ENCODE measurements around the gene WDR53. TPM values are rescaled to one million over a fixed set of nuclear protein-coding genes. Genes with fewer than 3 reads are reported as not detected.
A peak's percentile ranks its signal among the peaks of the same experiment; 100 is the strongest.
"Not testable (repeated sequence)": the region's sequence is repeated elsewhere in the genome, so short reads cannot be mapped to it uniquely, and the experiment has no call there.

WDR53 gene
- total RNA-seq, 1 donor from 2014 or later: 10.0 TPM

DNA sequence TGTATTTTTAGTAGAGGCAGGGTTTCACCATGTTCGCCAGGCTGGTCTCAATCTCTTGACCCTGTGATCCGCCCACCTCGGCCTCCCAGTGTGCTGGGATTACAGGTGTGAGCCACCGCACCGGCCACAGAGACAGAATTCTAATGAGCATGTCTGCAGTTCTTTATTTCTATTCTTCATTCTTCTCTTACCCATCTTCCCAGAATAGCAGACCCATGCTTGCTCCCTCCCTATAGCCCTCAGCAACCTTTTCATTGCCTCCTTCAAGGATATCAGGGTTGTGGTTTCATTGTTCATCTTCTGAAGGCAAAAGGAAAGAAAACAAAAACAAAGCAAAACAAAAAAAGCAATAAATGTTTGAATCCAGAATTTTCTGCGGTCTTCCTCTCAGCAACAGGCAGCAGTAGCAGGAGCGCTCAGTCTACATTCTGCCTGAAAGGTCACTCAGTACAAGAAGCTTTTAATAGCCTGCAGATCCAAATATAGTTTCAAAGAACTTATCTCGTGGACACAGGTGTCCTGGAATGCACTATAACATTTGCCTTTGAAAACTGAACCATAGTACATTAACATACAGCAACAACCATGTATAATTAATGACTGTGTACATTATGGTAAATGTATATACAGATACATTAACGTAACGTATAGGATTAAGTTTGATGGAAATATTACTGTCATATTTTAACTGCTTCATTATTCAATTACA, 53.3 kb downstream of the WDR53 start, which contains the start of gene SMCO1:
SMCO1 (minus strand) TSS at position 434 of the 709 bp plus-strand sequence; CDS start at position 297, 137 bp downstream.
- no peaks in the 10 kb centered on the region for H3K36me3 ChIP-seq
- no peaks in the 10 kb centered on the region for H3K27me3 ChIP-seq (ENCODE audit: low read depth)
- H3K27ac ChIP-seq (replicated peaks): peak within 1 kb of the TSS; percentile 89
- H3K4me3 ChIP-seq: peak within 1 kb of the TSS; percentile 61
- no peak for DNase-seq
- TF ChIP-seq, protein P1, sequence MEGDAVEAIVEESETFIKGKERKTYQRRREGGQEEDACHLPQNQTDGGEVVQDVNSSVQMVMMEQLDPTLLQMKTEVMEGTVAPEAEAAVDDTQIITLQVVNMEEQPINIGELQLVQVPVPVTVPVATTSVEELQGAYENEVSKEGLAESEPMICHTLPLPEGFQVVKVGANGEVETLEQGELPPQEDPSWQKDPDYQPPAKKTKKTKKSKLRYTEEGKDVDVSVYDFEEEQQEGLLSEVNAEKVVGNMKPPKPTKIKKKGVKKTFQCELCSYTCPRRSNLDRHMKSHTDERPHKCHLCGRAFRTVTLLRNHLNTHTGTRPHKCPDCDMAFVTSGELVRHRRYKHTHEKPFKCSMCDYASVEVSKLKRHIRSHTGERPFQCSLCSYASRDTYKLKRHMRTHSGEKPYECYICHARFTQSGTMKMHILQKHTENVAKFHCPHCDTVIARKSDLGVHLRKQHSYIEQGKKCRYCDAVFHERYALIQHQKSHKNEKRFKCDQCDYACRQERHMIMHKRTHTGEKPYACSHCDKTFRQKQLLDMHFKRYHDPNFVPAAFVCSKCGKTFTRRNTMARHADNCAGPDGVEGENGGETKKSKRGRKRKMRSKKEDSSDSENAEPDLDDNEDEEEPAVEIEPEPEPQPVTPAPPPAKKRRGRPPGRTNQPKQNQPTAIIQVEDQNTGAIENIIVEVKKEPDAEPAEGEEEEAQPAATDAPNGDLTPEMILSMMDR (IDR thresholded peaks at IDR 0.05; ENCODE audit: borderline replicate concordance): no peak
- H3K9me3 ChIP-seq (replicated peaks): peaks cover 25% of the 10 kb centered on the region
- peaks cover 11% of the 10 kb centered on the region for H3K4me1 ChIP-seq
- intact Hi-C loops (cut with micrococcal nuclease): loop anchor here (10.0 kb wide), 1 partner anchor 260 kb away; no protein-coding TSS in a partner anchor

DNA sequence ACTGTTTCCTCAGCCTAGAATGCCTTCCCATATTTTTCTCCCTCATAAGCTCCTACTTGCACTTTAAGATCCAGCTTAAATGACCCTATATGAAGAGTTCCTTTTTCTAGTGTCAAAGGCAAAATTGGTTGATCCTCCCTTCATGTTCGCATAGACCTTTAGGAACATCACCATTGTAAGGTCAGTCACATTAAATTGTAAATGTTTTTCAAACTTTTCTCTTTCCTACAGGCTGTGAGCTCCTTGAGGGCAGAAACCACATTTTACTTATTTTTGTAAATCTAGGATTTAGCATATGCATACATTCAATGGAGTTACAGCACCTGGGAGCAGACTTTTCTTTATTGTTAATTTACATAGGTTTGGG, 54.0 kb downstream of the WDR53 start:
- no peaks in the 10 kb centered on the region for H3K27me3 ChIP-seq (ENCODE audit: low read depth)
- H3K9me3 ChIP-seq (replicated peaks): peaks cover 17% of the 10 kb centered on the region
- TF ChIP-seq, protein P1 (IDR thresholded peaks at IDR 0.05; ENCODE audit: borderline replicate concordance): no peak
- intact Hi-C loops (cut with micrococcal nuclease): loop anchor here (10.0 kb wide), 1 partner anchor 260 kb away; no protein-coding TSS in a partner anchor
- H3K27ac ChIP-seq (replicated peaks): peak overlapping the region; percentile 89
- no peak for DNase-seq
- H3K4me1 ChIP-seq: peaks cover 11% of the 10 kb centered on the region
- H3K36me3 ChIP-seq: no peaks in the 10 kb centered on the region
- H3K4me3 ChIP-seq: peak overlapping the region; percentile 61

DNA sequence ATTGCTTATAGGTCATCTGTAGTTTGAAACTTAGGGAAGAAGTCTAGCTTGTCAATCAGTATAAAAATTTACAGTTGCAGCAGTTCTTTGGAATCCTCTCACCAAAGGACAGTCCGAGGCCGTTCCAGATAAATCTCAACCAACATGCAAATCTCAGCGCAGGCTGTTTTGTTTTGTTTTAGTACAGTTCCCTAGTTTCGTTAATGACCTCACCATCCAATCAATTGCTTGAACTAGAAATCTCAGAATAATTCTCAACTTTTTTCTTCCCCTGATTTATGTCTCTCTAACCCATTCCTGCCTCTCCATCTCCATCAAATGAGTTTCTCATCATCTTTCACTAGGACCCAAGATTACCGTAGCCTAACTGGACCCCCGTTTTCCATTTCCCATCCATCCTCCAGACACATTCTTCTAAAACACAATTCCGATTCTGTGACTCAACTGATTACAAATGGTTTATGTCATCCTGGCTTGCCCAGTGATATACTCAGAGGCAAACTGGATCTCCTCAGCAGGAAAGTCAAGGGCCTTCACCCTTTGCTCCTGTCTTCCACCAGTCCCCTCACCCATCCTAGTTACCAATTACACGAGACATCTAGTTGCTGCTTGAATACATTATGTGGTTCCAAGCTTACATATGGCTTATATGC, 54.5 kb downstream of the WDR53 start:
- Histone ChIP-seq H3K27me3 (ENCODE audit: low read depth) (no peaks in the 10 kb centered on the region), H3K36me3 (no peaks in the 10 kb centered on the region), H3K9me3 (replicated peaks) (peaks cover 12% of the 10 kb centered on the region), H3K4me3 (peak overlapping the region; percentile 61), H3K4me1 (peaks cover 11% of the 10 kb centered on the region), H3K27ac (replicated peaks) (peak overlapping the region; percentile 89)
- DNase-seq: no peak
- intact Hi-C loops (cut with micrococcal nuclease): loop anchor here (10.0 kb wide), 1 partner anchor 259 kb away; no protein-coding TSS in a partner anchor
- TF ChIP-seq, protein P1 (IDR thresholded peaks at IDR 0.05; ENCODE audit: borderline replicate concordance): no peak

DNA sequence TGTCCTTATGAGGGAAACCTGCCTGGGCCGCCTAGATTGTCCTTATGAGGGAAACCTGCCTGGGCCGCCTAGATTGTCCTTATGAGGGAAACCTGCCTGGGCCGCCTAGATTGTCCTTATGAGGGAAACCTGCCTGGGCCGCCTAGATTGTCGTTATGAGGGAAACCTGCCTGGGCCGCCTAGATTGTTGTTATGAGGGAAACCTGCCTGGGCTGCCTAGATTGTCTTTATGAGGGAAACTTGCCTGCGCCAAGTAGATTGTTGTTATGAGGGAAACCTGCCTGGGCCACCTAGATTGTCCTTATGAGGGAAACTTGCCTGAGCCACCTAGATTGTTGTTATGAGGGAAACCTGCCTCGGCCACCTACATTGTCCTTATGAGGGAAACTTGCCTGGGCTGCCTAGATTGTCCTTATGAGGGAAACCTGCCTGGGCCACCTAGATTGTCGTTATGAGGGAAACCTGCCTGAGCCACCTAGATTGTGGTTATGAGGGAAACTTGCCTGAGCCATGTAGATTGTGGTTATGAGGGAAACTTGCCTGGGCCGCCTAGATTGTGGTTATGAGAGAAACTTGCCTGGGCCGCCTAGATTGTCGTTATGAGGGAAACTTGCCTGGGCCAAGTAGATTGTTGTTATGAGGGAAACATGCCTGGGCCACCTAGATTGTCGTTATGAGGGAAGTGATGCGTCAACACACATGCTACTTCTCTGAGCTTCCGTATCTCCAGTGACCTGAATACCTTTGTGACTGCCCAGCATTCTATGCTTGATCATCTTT, 56.5 kb downstream of the WDR53 start:
- H3K27ac ChIP-seq (replicated peaks); H3K27me3 ChIP-seq (ENCODE audit: low read depth); H3K9me3 ChIP-seq (replicated peaks); H3K4me3 ChIP-seq; DNase-seq: not testable (repeated sequence)
- Histone ChIP-seq H3K4me1 (peaks cover 11% of the 10 kb centered on the region), H3K36me3 (peaks cover 14% of the 10 kb centered on the region)
- intact Hi-C loops (cut with micrococcal nuclease): loop anchor here (10.0 kb wide), 1 partner anchor 257 kb away; no protein-coding TSS in a partner anchor

DNA sequence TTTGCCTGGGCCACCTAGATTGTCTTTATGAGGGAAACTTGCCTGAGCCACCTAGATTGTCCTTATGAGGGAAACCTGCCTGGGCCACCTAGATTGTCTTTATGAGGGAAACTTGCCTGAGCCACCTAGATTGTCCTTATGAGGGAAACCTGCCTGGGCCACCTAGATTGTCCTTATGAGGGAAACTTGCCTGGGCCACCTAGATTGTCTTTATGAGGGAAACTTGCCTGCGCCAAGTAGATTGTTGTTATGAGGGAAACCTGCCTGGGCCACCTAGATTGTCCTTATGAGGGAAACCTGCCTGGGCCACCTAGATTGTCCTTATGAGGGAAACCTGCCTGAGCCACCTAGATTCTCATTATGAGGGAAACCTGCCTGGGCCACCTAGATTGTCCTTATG, 57.2 kb downstream of the WDR53 start:
- H3K27me3 ChIP-seq (ENCODE audit: low read depth); H3K4me3 ChIP-seq; H3K4me1 ChIP-seq; H3K27ac ChIP-seq (replicated peaks); DNase-seq: not testable (repeated sequence)
- Histone ChIP-seq H3K36me3 (peaks cover 21% of the 10 kb centered on the region), H3K9me3 (replicated peaks) (peaks cover 13% of the 10 kb centered on the region)
- intact Hi-C loops (cut with micrococcal nuclease): loop anchor here (10.0 kb wide), 1 partner anchor 256 kb away; no protein-coding TSS in a partner anchor

DNA sequence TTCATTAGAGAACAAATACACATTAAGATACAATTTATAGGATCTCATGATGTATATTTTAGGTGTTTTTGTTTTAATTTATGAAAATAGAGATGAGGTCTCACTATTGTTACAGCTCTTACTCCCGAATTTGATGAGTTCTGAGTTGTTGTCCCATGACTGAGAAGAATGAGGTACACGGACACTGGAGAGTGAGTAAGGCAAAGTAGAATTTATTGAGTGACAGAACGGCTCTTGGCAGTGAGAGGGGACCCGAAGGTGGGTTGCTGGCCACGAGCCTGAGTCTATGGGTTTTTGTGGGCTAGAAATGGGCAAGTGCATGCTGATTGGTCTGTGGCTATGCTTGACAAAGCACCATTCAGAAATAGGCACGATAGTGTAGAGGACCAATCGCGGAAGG, 61.7 kb downstream of the WDR53 start:
- Histone ChIP-seq H3K9me3 (replicated peaks) (peaks cover 13% of the 10 kb centered on the region), H3K4me3 (no peak overlapping the region), H3K4me1 (peaks cover 23% of the 10 kb centered on the region), H3K27ac (replicated peaks) (no peak overlapping the region), H3K36me3 (peaks cover 22% of the 10 kb centered on the region), H3K27me3 (ENCODE audit: low read depth) (no peaks in the 10 kb centered on the region)
- TF ChIP-seq, protein P1 (IDR thresholded peaks at IDR 0.05; ENCODE audit: borderline replicate concordance): no peak
- DNase-seq: no peak
- intact Hi-C loops (cut with micrococcal nuclease): no loop called here
